Skeletal muscle tissue (tissue), 4 donors: ENCODE data around the gene DSPP. TPM values are rescaled to one million over a fixed set of nuclear protein-coding genes. Genes with fewer than 3 reads are reported as not detected.
"Not testable (repeated sequence)": the region's sequence is repeated elsewhere in the genome, so short reads cannot be mapped to it uniquely, and the experiment has no call there.

ENCODE experiments used
- H3K27ac ChIP-seq: one replicate; pipeline ENCODE4 v1.7.0; 2013; ENCODE audit warnings: mild to moderate bottlenecking, low read depth, low read length, inconsistent platforms
- H3K27me3 ChIP-seq, 3 donors: one replicate each; pipeline ENCODE4 v1.7.0; 2013; ENCODE audit warnings: low read length in 3 of 3; ENCODE audit not compliant: control insufficient read depth in 3 of 3, insufficient read depth in 3 of 3
- H3K36me3 ChIP-seq, 3 donors: one replicate each; pipeline ENCODE4 v1.7.0; 2013; ENCODE audit warnings: low read length in 3 of 3; ENCODE audit not compliant: control insufficient read depth in 3 of 3, insufficient read depth in 3 of 3
- H3K4me1 ChIP-seq, 3 donors: one replicate each; pipeline ENCODE4 v1.7.0; 2013; ENCODE audit warnings: low read length in 3 of 3, mild to moderate bottlenecking in 3 of 3; ENCODE audit not compliant: control insufficient read depth in 3 of 3, insufficient read depth in 3 of 3
- H3K4me3 ChIP-seq, 3 donors: one replicate each; pipeline ENCODE4 v1.7.0; 2013; ENCODE audit warnings: low read length in 3 of 3
- H3K9ac ChIP-seq, 3 donors: one replicate each; pipeline ENCODE4 v1.7.0; 2013; ENCODE audit warnings: low read length in 3 of 3, mild to moderate bottlenecking in 3 of 3, moderate library complexity in 2 of 3, low read depth in 1 of 3
- H3K9me3 ChIP-seq, 3 donors: one replicate each; pipeline ENCODE4 v1.7.0; 2013; ENCODE audit warnings: low read length in 3 of 3; ENCODE audit not compliant: control insufficient read depth in 3 of 3
- total RNA-seq: library from RNA; depleted of rRNA; stranded (reverse); fragments of >200 nt; gene quantifications from one replicate; pipeline ENCODE4 v1.2.3, GENCODE V29; 2014
- donor health status: Osteomylitis.

Gene DSPP
- total RNA-seq: not detected

- H3K9ac ChIP-seq: no peak within 1 kb of the TSS
- no peaks in the 10 kb centered on the region for H3K4me1 ChIP-seq
- no peaks in the 10 kb centered on the region for H3K27me3 ChIP-seq
- no peak within 1 kb of the TSS for H3K4me3 ChIP-seq
- H3K9me3 ChIP-seq: no peaks in the 10 kb centered on the region
- H3K36me3 ChIP-seq: no peaks in the 10 kb centered on the region
- H3K27ac ChIP-seq: no peak within 1 kb of the TSS
Observed at GRCh38 chr4:87608229-87608628, at the start of gene DSPP. Gene DSPP, plus strand, starts transcription at chr4:87608529. Its CDS starts 2,380 bp downstream, at chr4:87610909.

GRCh38 chr4:87559090-87559837, 49.1 kb upstream of the DSPP start:
- peaks cover 0 to 4% (median 0%) of the 10 kb centered on the region in 3 donors for H3K9me3 ChIP-seq
- peak overlapping the region in 1 of 3 donors; percentile 39 for H3K4me3 ChIP-seq
- no peaks in the 10 kb centered on the region for H3K27me3 ChIP-seq
- peaks cover 0 to 3% (median 0%) of the 10 kb centered on the region in 3 donors for H3K4me1 ChIP-seq
- H3K27ac ChIP-seq: no peak overlapping the region
- H3K36me3 ChIP-seq: no peaks in the 10 kb centered on the region
- H3K9ac ChIP-seq: no peak overlapping the region

GRCh38 chr4:87560802-87561201, 47.5 kb upstream of the DSPP start:
- Histone ChIP-seq H3K4me3 (no peak overlapping the region), H3K27ac (no peak overlapping the region), H3K9ac (no peak overlapping the region), H3K9me3 (peaks cover 0 to 4% (median 0%) of the 10 kb centered on the region in 3 donors), H3K36me3 (no peaks in the 10 kb centered on the region), H3K27me3 (no peaks in the 10 kb centered on the region), H3K4me1 (peaks cover 0 to 3% (median 0%) of the 10 kb centered on the region in 3 donors)

DNA sequence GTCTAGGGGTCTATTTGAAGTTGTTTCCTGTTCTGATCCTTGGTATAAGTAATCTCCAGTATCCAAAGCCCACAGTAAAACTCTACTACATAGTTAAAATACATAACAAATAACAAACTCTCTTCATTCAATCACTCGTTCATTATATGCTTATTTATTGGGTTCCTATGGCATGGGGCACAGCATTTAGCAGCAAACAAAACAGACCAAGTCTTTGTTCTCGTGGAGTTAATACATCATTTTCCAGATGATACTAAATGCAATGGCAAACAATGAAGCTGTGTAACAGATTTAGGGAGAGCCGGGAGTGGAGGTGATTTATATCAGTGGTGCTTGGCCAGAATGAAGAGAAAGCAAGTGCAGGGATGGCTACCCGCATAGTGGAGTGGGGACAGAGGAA, 42.6 kb upstream of the DSPP start:
- Histone ChIP-seq H3K4me1 (no peaks in the 10 kb centered on the region), H3K27me3 (no peaks in the 10 kb centered on the region), H3K9me3 (peaks cover 0 to under 1% (median 0%) of the 10 kb centered on the region in 3 donors), H3K9ac (no peak overlapping the region), H3K4me3 (no peak overlapping the region), H3K27ac (no peak overlapping the region), H3K36me3 (no peaks in the 10 kb centered on the region)

DNA sequence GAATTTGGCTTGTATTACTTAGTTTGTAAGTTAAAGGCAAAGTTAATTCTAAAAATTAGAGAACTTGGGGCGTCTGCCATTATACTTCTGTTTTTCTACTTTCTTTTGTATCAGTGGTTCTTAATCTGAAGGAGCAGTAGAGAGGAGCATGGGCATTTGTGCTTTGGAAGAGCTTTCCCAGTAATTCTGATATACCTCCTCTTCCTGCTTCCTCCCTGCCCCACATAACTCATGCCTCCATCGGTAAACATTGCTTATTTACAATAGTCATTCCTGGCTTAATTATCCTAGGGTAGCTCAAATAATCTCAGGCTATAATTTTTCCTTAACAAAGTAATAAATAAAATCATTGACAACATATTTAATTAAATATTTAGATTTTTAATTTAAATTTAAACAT, 42.1 kb upstream of the DSPP start:
- no peak overlapping the region for H3K27ac ChIP-seq
- H3K4me3 ChIP-seq: no peak overlapping the region
- H3K9ac ChIP-seq: no peak overlapping the region
- H3K4me1 ChIP-seq: no peaks in the 10 kb centered on the region
- no peaks in the 10 kb centered on the region for H3K27me3 ChIP-seq
- no peaks in the 10 kb centered on the region for H3K36me3 ChIP-seq
- no peaks in the 10 kb centered on the region for H3K9me3 ChIP-seq

DNA sequence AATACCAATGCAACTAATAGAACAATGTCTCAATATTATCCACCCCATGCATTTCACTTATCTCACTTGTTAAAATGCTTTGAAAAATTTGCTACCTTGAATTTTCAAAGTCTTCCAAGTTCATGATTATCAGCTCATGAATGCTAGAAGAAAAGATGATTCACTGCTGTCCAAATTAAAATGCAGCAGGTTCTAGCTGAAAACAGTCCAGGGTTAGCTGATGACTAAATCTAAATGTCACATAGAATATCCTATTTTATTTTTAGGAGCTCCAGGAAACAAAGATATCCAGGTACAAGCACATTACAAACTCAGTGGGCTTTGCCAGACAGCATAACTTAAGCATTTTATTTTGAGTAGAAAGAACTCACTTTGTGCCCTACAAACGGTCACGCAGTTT, 41.1 kb upstream of the DSPP start:
- no peaks in the 10 kb centered on the region for H3K9me3 ChIP-seq
- H3K36me3 ChIP-seq: no peaks in the 10 kb centered on the region
- no peaks in the 10 kb centered on the region for H3K4me1 ChIP-seq
- H3K27me3 ChIP-seq: no peaks in the 10 kb centered on the region
- H3K9ac ChIP-seq: no peak overlapping the region
- no peak overlapping the region for H3K4me3 ChIP-seq
- H3K27ac ChIP-seq: no peak overlapping the region

- Histone ChIP-seq H3K9ac (no peak overlapping the region), H3K36me3 (no peaks in the 10 kb centered on the region), H3K9me3 (no peaks in the 10 kb centered on the region), H3K4me1 (no peaks in the 10 kb centered on the region), H3K4me3 (no peak overlapping the region), H3K27ac (no peak overlapping the region), H3K27me3 (no peaks in the 10 kb centered on the region)
Observed at GRCh38 chr4:87570290-87570805, 38.0 kb upstream of the DSPP start.

DNA sequence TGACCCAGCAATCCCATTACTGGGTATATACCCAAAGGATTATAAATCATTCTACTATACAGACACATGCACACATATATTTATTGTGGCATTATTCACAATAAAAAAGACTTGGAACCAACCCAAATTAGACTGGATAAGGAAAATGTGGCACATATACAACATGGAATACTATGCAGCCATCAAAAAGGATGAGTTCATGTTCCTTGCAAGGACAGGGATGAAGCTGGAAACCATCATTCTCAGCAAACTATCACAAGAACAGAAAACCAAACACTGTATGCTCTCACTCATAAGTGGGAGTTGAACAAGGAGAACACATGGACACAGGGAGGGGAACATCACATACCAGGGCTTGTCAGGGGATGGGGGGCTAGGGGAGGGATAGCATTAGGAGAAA, 34.0 kb upstream of the DSPP start:
- H3K9me3 ChIP-seq: not testable (repeated sequence)

DNA sequence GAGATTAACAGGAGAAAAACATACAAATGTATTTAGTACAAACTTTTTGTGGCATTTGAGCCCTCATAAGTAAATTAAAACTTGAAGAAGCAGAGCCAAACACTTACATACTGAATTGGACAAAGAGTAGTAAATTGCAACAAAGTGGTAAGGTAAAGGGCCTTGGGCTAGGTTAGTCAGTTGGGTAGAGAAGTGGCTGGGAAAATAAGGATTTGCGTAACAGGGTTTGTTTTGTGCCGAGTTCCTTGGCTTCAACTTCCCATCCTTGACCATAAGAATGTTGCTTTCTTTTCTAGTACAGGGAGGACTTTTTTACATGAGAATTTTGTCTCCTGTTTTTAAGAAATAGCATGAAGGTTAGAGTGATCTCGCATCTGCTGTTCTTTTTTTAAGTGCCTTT, 33.3 kb upstream of the DSPP start:
- no peak overlapping the region for H3K4me3 ChIP-seq
- H3K9me3 ChIP-seq: no peaks in the 10 kb centered on the region
- no peaks in the 10 kb centered on the region for H3K36me3 ChIP-seq
- no peak overlapping the region for H3K27ac ChIP-seq
- no peaks in the 10 kb centered on the region for H3K27me3 ChIP-seq
- no peaks in the 10 kb centered on the region for H3K4me1 ChIP-seq
- H3K9ac ChIP-seq: no peak overlapping the region

More for the DNA sequence above, 34.0 kb upstream of the DSPP start:
- not testable (repeated sequence) for H3K27ac ChIP-seq, H3K4me3 ChIP-seq, H3K4me1 ChIP-seq, H3K36me3 ChIP-seq, H3K9ac ChIP-seq, H3K27me3 ChIP-seq

GRCh38 chr4:87575408-87575807, 32.9 kb upstream of the DSPP start:
- H3K36me3 ChIP-seq: no peaks in the 10 kb centered on the region
- H3K27me3 ChIP-seq: no peaks in the 10 kb centered on the region
- H3K4me1 ChIP-seq: no peaks in the 10 kb centered on the region
- H3K27ac ChIP-seq: no peak overlapping the region
- H3K9me3 ChIP-seq: no peaks in the 10 kb centered on the region
- H3K4me3 ChIP-seq: no peak overlapping the region
- H3K9ac ChIP-seq: no peak overlapping the region
